Panc1 (cell line): ENCODE measurements around the gene PHKB. TPM values are rescaled to one million over a fixed set of nuclear protein-coding genes. Genes with fewer than 3 reads are reported as not detected.

Experiments
- ATAC-seq: fragments of 200-7000 bp; cut with Tn5 transposase; 2 replicates; pipeline ENCODE4 v1.9.1; 2020; ENCODE audit warnings: mild to moderate bottlenecking, moderate library complexity
- BruUV-seq: library from RNA; stranded (reverse); fragments of 400-500 nt; replicated peaks from 2 replicates; lab custom pipeline; 2021; lab: Mats Ljungman, UMichigan
- CTCF ChIA-PET: fragments of 300-600 bp; sonication (Branson Sonifier 250); formaldehyde crosslinking; loops from one replicate; lab custom pipeline; 2022; ENCODE audit warnings: antibody characterized with exemption; lab: Charles Lee
- POLR2A ChIA-PET: fragments of 300-600 bp; sonication (Branson Sonifier 250); formaldehyde crosslinking; loops from one replicate; lab custom pipeline; 2022; ENCODE audit warnings: antibody characterized with exemption; lab: Charles Lee
- DNase-seq: peaks from one replicate; pipeline ENCODE4 v3.0.0-alpha.2; 2010; ENCODE audit warnings: low read depth, low spot score
- H3K27ac ChIP-seq: 2 replicates; pipeline ENCODE4 v1.5.1; 2011; ENCODE audit warnings: mild to moderate bottlenecking, low read length, inconsistent platforms
- H3K27me3 ChIP-seq: fragments of 200-500 bp; sonication (Bioruptor generic); 2 replicates; pipeline ENCODE4 v1.6.0; 2014; ENCODE audit warnings: low read length, inconsistent platforms; ENCODE audit not compliant: control insufficient read depth, insufficient read depth
- H3K36me3 ChIP-seq: fragments of 200-500 bp; sonication (Bioruptor generic); 2 replicates; pipeline ENCODE4 v1.5.1; 2014; ENCODE audit warnings: inconsistent platforms, mild to moderate bottlenecking, low read length, moderate library complexity; ENCODE audit not compliant: control insufficient read depth, insufficient read depth
- H3K4me1 ChIP-seq: 2 replicates; pipeline ENCODE4 v1.5.1; 2011; ENCODE audit warnings: inconsistent platforms, mild to moderate bottlenecking, low read length, moderate library complexity; ENCODE audit not compliant: control insufficient read depth, insufficient read depth
- H3K4me3 ChIP-seq, 2 experiments: 2 replicates each; pipeline ENCODE4 v1.5.1; 2011 to 2012; ENCODE audit warnings: low read depth in 2 of 2, low read length in 2 of 2, mild to moderate bottlenecking in 2 of 2, inconsistent platforms in 1 of 2, moderate library complexity in 1 of 2
- H3K9me3 ChIP-seq: fragments of 200-500 bp; sonication (Bioruptor generic); 2 replicates; pipeline ENCODE4 v1.5.1; 2014; ENCODE audit warnings: low read depth, mild to moderate bottlenecking, inconsistent platforms, low read length, moderate library complexity; ENCODE audit not compliant: control insufficient read depth, insufficient read depth
- CTCF ChIP-seq: fragments of 450-650 bp; IDR thresholded peaks from 2 replicates; pipeline ENCODE4 v1.5.1; 2017; ENCODE audit warnings: mild to moderate bottlenecking
- POLR2AphosphoS5 ChIP-seq: IDR thresholded peaks from 2 replicates; pipeline ENCODE4 v1.6.1; 2012; ENCODE audit warnings: mild to moderate bottlenecking, low read depth, low read length, moderate library complexity
- REST ChIP-seq, 2 experiments: IDR thresholded peaks; 2 replicates each; pipeline ENCODE4 v1.6.1; 2011 to 2012; ENCODE audit warnings: low read depth in 2 of 2, control low read depth in 1 of 2, low read length in 1 of 2, mild to moderate bottlenecking in 1 of 2, moderate library complexity in 1 of 2; ENCODE audit not compliant: insufficient read depth in 1 of 2
- SIN3A ChIP-seq: IDR thresholded peaks from 2 replicates; pipeline ENCODE4 v1.6.1; 2012; ENCODE audit warnings: low read depth, mild to moderate bottlenecking, low read length, moderate library complexity, borderline replicate concordance; ENCODE audit not compliant: insufficient read depth
- TCF7L2 ChIP-seq: IDR thresholded peaks from 2 replicates; pipeline ENCODE4 v1.6.1; 2011; ENCODE audit warnings: mild to moderate bottlenecking, low read depth, low read length, inconsistent platforms
- in situ Hi-C: cut with HindIII; loops from 2 replicates; pipeline ENCODE4 v1.10.0; 2016; ENCODE audit warnings: low sequenced_read_pairs, low pct_unique_long_range_greater_than_20kb
- intact Hi-C: fragments of 100-400 bp; cut with micrococcal nuclease; formaldehyde crosslinking; loops from one replicate; pipeline ENCODE4 v1.10.0; 2022; ENCODE audit not compliant: unreplicated experiment
- total RNA-seq: library from RNA; stranded (reverse); gene quantifications from one replicate; pipeline ENCODE4 v1.2.1, GENCODE V29; 2021; ENCODE audit not compliant: unreplicated experiment

PHKB gene
- total RNA-seq, 1 experiment from 2014 or later = 29.5 TPM

- no peaks in the 10 kb centered on the region for H3K9me3 ChIP-seq
- no peaks in the 10 kb centered on the region for H3K27me3 ChIP-seq
- H3K27ac ChIP-seq = no peak overlapping the region
- no peak for ATAC-seq
- peaks cover 18% of the 10 kb centered on the region for H3K36me3 ChIP-seq
- ChIA-PET CTCF (no interaction called here), POLR2A (no interaction called here)
- no peak overlapping the region for H3K4me3 ChIP-seq
- no peak for TF ChIP-seq SIN3A
- TF ChIP-seq TCF7L2 = no peak
- no peak for TF ChIP-seq REST (IDR thresholded peaks at IDR 0.05; ENCODE audit: insufficient read depth in 1 of 2, low read depth in 2 of 2, low read length in 1 of 2)
- intact Hi-C loops (no loop called here), in situ Hi-C loops (no loop called here)
- no peak for DNase-seq
- H3K4me1 ChIP-seq = no peaks in the 10 kb centered on the region
- BruUV-seq = no TSS peak
Observed at GRCh38 chr16:47449788-47450187, 11.3 kb upstream of the PHKB start.

GRCh38 chr16:47458331-47458730 is 2.8 kb upstream of the PHKB start:
- ATAC-seq = no peak
- intact Hi-C loops (no loop called here), in situ Hi-C loops (no loop called here)
- no peaks in the 10 kb centered on the region for H3K27me3 ChIP-seq
- no peaks in the 10 kb centered on the region for H3K9me3 ChIP-seq
- peaks cover 8% of the 10 kb centered on the region for H3K36me3 ChIP-seq
- POLR2A ChIA-PET = no interaction called here
- TF ChIP-seq TCF7L2 = no peak
- TF ChIP-seq REST (IDR thresholded peaks at IDR 0.05; ENCODE audit: insufficient read depth in 1 of 2, low read depth in 2 of 2, low read length in 1 of 2) = no peak
- no peak for TF ChIP-seq POLR2AphosphoS5
- TF ChIP-seq CTCF = no peak
- no peak for TF ChIP-seq SIN3A
- H3K4me1 ChIP-seq = peaks cover 6% of the 10 kb centered on the region
- H3K4me3 ChIP-seq = no peak overlapping the region
- CTCF ChIA-PET = no interaction called here
- no TSS peak for BruUV-seq
- H3K27ac ChIP-seq = no peak overlapping the region
- DNase-seq = no peak
